HEK293 (cell line): ENCODE measurements around the gene PRLR.

Experiments used
- CTCF ChIA-PET: fragments of 350-600 bp; formaldehyde crosslinking; extraction: SDS; loops from one replicate; lab custom pipeline; 2021; ENCODE audit warnings: antibody characterized with exemption; lab: Yijun Ruan, JAX
- POLR2A ChIA-PET: fragments of 300-600 bp; formaldehyde crosslinking; extraction: SDS; loops from one replicate; lab custom pipeline; 2020; ENCODE audit warnings: antibody characterized with exemption, inconsistent platforms; lab: Yijun Ruan, JAX
- H3K27ac ChIP-seq: fragments of 200-500 bp; sonication (Bioruptor generic); 2 replicates; pipeline ENCODE4 v1.5.1; 2014; ENCODE audit warnings: low read depth, low read length, control low read depth, inconsistent platforms; ENCODE audit errors: extremely low read depth
- H3K36me3 ChIP-seq, 2 experiments: fragments of 200-500 bp in 1 of 2; sonication (Bioruptor generic) in 1 of 2; 1 replicate in 1 of 2; 2 replicates in 1 of 2; pipeline ENCODE4 v1.5.1; 2014 to 2017; ENCODE audit warnings: inconsistent platforms in 2 of 2, low read length in 2 of 2; ENCODE audit not compliant: control insufficient read depth in 2 of 2, insufficient read depth in 1 of 2
- H3K4me1 ChIP-seq: fragments of 200-500 bp; sonication (Bioruptor generic); 2 replicates; pipeline ENCODE4 v1.5.1; 2014; ENCODE audit warnings: mild to moderate bottlenecking, low read length, inconsistent platforms; ENCODE audit not compliant: control insufficient read depth, insufficient read depth
- H3K4me3 ChIP-seq: 2 replicates; pipeline ENCODE4 v1.5.1; 2011; ENCODE audit warnings: low read depth, mild to moderate bottlenecking, control low read depth, low read length, moderate library complexity
- H3K9me3 ChIP-seq: fragments of 200-500 bp; sonication (Bioruptor generic); 2 replicates; pipeline ENCODE4 v1.5.1; 2014; ENCODE audit warnings: low read depth, low read length, inconsistent platforms; ENCODE audit not compliant: control insufficient read depth, insufficient read depth
- BCL11A ChIP-seq: fragments of 450-650 bp; formaldehyde crosslinking; IDR thresholded peaks from 2 replicates; pipeline ENCODE4 v1.5.1; 2016; ENCODE audit warnings: low read depth, missing biosample characterization, missing genetic modification characterization
- KLF16 ChIP-seq: fragments of 450-650 bp; formaldehyde crosslinking; IDR thresholded peaks from 2 replicates; pipeline ENCODE4 v1.5.1; 2017; ENCODE audit warnings: missing biosample characterization, missing genetic modification characterization
- SP2 ChIP-seq: fragments of 450-650 bp; formaldehyde crosslinking; IDR thresholded peaks from 2 replicates; pipeline ENCODE4 v1.5.1; 2016; ENCODE audit warnings: missing biosample characterization, missing genetic modification characterization
- SP7 ChIP-seq: fragments of 450-650 bp; formaldehyde crosslinking; IDR thresholded peaks from 2 replicates; pipeline ENCODE4 v1.5.1; 2016; ENCODE audit warnings: missing biosample characterization, missing genetic modification characterization
- ZFP41 ChIP-seq: fragments of 450-650 bp; formaldehyde crosslinking; IDR thresholded peaks from 2 replicates; pipeline ENCODE4 v1.5.1; 2016; ENCODE audit warnings: missing biosample characterization, missing genetic modification characterization, borderline replicate concordance
- ZNF214 ChIP-seq: fragments of 450-650 bp; formaldehyde crosslinking; IDR thresholded peaks from 2 replicates; pipeline ENCODE4 v1.5.1; 2017; ENCODE audit warnings: missing biosample characterization, mild to moderate bottlenecking, missing genetic modification characterization, borderline replicate concordance
- ZNF530 ChIP-seq: fragments of 450-650 bp; formaldehyde crosslinking; IDR thresholded peaks from 2 replicates; pipeline ENCODE4 v1.5.1; 2016; ENCODE audit warnings: low read depth, missing biosample characterization, missing genetic modification characterization
- ZNF623 ChIP-seq: fragments of 450-650 bp; formaldehyde crosslinking; IDR thresholded peaks from 2 replicates; pipeline ENCODE4 v1.5.1; 2016; ENCODE audit warnings: missing biosample characterization, missing genetic modification characterization
- ZNF776 ChIP-seq: fragments of 450-650 bp; formaldehyde crosslinking; IDR thresholded peaks from 2 replicates; pipeline ENCODE4 v1.5.0; 2017; ENCODE audit warnings: missing biosample characterization, missing genetic modification characterization, borderline replicate concordance
- TF ChIP-seq, protein P1 (sequence below): fragments of 450-650 bp; formaldehyde crosslinking; IDR thresholded peaks from 2 replicates; pipeline ENCODE4 v1.5.1; 2016; ENCODE audit warnings: missing biosample characterization, missing genetic modification characterization, low read depth
- TF ChIP-seq, protein P2 (sequence below): fragments of 450-650 bp; formaldehyde crosslinking; conservative IDR thresholded peaks from 2 replicates; pipeline ENCODE4 v1.5.1; 2016; ENCODE audit warnings: low read depth, missing biosample characterization, missing genetic modification characterization
- TF ChIP-seq, protein P3 (sequence below): fragments of 450-650 bp; formaldehyde crosslinking; IDR thresholded peaks from 2 replicates; pipeline ENCODE4 v1.5.1; 2017; ENCODE audit warnings: missing biosample characterization, missing genetic modification characterization
- TF ChIP-seq, protein P4 (sequence below): fragments of 450-650 bp; formaldehyde crosslinking; IDR thresholded peaks from 2 replicates; pipeline ENCODE4 v1.5.1; 2016; ENCODE audit warnings: missing biosample characterization, missing genetic modification characterization
- TF ChIP-seq, protein P5 (sequence below): fragments of 450-650 bp; formaldehyde crosslinking; IDR thresholded peaks from 2 replicates; pipeline ENCODE4 v1.5.1; 2016; ENCODE audit warnings: missing biosample characterization, missing genetic modification characterization
- TF ChIP-seq, protein P6 (sequence below): fragments of 450-650 bp; formaldehyde crosslinking; IDR thresholded peaks from 2 replicates; pipeline ENCODE4 v1.5.1; 2016; ENCODE audit warnings: missing biosample characterization, missing genetic modification characterization

The PRLR gene

DNA sequence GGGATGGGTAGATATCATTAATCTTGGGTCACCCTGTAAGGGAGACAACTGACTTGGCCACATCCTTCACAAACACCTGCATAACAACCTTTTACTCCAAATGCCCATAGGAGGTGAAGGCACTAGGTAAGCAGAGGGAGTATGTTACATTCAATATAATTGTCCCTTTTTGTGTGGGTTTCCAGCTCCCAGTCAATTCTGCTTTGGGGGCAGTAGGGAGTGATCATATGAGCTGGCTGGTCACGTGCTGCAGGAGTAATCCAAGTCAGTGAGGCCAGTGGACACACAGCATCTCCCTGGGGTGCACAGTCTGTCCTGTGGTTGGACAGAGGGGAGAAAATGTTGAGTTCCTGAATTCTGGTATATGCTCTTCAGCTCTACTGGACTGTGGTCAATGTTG, 181.4 kb downstream of the PRLR start:
- CTCF ChIA-PET = interaction anchor here (0.7 to 1.1 kb wide), 3 partner anchors 45 to 91 kb away, joined by 3 to 6 read pairs (median 3); no protein-coding TSS in a partner anchor
- POLR2A ChIA-PET = no interaction called here

More for the DNA sequence above, 181.4 kb downstream of the PRLR start:
- H3K9me3 ChIP-seq = no peaks in the 10 kb centered on the region
- TF ChIP-seq, protein P1, sequence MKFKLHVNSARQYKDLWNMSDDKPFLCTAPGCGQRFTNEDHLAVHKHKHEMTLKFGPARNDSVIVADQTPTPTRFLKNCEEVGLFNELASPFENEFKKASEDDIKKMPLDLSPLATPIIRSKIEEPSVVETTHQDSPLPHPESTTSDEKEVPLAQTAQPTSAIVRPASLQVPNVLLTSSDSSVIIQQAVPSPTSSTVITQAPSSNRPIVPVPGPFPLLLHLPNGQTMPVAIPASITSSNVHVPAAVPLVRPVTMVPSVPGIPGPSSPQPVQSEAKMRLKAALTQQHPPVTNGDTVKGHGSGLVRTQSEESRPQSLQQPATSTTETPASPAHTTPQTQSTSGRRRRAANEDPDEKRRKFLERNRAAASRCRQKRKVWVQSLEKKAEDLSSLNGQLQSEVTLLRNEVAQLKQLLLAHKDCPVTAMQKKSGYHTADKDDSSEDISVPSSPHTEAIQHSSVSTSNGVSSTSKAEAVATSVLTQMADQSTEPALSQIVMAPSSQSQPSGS (tag by site-specific recombination) = no peak
- TF ChIP-seq, protein P2, sequence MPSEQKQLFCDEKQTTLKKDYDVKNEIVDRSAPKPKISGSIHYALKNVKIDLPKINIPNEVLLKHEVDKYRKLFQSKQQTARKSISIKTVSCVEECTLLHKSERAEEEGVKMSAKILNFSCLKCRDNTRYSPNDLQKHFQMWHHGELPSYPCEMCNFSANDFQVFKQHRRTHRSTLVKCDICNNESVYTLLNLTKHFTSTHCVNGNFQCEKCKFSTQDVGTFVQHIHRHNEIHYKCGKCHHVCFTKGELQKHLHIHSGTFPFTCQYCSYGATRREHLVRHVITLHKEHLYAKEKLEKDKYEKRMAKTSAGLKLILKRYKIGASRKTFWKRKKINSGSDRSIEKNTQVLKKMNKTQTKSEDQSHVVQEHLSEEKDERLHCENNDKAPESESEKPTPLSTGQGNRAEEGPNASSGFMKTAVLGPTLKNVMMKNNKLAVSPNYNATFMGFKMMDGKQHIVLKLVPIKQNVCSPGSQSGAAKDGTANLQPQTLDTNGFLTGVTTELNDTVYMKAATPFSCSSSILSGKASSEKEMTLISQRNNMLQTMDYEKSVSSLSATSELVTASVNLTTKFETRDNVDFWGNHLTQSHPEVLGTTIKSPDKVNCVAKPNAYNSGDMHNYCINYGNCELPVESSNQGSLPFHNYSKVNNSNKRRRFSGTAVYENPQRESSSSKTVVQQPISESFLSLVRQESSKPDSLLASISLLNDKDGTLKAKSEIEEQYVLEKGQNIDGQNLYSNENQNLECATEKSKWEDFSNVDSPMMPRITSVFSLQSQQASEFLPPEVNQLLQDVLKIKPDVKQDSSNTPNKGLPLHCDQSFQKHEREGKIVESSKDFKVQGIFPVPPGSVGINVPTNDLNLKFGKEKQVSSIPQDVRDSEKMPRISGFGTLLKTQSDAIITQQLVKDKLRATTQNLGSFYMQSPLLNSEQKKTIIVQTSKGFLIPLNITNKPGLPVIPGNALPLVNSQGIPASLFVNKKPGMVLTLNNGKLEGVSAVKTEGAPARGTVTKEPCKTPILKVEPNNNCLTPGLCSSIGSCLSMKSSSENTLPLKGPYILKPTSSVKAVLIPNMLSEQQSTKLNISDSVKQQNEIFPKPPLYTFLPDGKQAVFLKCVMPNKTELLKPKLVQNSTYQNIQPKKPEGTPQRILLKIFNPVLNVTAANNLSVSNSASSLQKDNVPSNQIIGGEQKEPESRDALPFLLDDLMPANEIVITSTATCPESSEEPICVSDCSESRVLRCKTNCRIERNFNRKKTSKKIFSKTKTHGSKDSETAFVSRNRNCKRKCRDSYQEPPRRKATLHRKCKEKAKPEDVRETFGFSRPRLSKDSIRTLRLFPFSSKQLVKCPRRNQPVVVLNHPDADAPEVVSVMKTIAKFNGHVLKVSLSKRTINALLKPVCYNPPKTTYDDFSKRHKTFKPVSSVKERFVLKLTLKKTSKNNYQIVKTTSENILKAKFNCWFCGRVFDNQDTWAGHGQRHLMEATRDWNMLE = no peak
- TF ChIP-seq ZNF623 (no peak), SP7 (tag by site-specific recombination) (no peak), KLF16 (tag by site-specific recombination) (no peak), ZNF776 (tag by site-specific recombination) (no peak), ZNF530 (no peak), BCL11A (no peak), ZFP41 (tag by site-specific recombination) (no peak), ZNF214 (tag by site-specific recombination) (no peak), SP2 (tag by site-specific recombination) (no peak)
- TF ChIP-seq, protein P3, sequence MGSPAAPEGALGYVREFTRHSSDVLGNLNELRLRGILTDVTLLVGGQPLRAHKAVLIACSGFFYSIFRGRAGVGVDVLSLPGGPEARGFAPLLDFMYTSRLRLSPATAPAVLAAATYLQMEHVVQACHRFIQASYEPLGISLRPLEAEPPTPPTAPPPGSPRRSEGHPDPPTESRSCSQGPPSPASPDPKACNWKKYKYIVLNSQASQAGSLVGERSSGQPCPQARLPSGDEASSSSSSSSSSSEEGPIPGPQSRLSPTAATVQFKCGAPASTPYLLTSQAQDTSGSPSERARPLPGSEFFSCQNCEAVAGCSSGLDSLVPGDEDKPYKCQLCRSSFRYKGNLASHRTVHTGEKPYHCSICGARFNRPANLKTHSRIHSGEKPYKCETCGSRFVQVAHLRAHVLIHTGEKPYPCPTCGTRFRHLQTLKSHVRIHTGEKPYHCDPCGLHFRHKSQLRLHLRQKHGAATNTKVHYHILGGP (tag by site-specific recombination) = no peak
- TF ChIP-seq, protein P4, sequence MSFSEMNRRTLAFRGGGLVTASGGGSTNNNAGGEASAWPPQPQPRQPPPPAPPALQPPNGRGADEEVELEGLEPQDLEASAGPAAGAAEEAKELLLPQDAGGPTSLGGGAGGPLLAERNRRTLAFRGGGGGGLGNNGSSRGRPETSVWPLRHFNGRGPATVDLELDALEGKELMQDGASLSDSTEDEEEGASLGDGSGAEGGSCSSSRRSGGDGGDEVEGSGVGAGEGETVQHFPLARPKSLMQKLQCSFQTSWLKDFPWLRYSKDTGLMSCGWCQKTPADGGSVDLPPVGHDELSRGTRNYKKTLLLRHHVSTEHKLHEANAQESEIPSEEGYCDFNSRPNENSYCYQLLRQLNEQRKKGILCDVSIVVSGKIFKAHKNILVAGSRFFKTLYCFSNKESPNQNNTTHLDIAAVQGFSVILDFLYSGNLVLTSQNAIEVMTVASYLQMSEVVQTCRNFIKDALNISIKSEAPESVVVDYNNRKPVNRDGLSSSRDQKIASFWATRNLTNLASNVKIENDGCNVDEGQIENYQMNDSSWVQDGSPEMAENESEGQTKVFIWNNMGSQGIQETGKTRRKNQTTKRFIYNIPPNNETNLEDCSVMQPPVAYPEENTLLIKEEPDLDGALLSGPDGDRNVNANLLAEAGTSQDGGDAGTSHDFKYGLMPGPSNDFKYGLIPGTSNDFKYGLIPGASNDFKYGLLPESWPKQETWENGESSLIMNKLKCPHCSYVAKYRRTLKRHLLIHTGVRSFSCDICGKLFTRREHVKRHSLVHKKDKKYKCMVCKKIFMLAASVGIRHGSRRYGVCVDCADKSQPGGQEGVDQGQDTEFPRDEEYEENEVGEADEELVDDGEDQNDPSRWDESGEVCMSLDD (tag by site-specific recombination) = no peak
- TF ChIP-seq, protein P5, sequence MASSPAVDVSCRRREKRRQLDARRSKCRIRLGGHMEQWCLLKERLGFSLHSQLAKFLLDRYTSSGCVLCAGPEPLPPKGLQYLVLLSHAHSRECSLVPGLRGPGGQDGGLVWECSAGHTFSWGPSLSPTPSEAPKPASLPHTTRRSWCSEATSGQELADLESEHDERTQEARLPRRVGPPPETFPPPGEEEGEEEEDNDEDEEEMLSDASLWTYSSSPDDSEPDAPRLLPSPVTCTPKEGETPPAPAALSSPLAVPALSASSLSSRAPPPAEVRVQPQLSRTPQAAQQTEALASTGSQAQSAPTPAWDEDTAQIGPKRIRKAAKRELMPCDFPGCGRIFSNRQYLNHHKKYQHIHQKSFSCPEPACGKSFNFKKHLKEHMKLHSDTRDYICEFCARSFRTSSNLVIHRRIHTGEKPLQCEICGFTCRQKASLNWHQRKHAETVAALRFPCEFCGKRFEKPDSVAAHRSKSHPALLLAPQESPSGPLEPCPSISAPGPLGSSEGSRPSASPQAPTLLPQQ (tag by site-specific recombination) = no peak
- TF ChIP-seq, protein P6, sequence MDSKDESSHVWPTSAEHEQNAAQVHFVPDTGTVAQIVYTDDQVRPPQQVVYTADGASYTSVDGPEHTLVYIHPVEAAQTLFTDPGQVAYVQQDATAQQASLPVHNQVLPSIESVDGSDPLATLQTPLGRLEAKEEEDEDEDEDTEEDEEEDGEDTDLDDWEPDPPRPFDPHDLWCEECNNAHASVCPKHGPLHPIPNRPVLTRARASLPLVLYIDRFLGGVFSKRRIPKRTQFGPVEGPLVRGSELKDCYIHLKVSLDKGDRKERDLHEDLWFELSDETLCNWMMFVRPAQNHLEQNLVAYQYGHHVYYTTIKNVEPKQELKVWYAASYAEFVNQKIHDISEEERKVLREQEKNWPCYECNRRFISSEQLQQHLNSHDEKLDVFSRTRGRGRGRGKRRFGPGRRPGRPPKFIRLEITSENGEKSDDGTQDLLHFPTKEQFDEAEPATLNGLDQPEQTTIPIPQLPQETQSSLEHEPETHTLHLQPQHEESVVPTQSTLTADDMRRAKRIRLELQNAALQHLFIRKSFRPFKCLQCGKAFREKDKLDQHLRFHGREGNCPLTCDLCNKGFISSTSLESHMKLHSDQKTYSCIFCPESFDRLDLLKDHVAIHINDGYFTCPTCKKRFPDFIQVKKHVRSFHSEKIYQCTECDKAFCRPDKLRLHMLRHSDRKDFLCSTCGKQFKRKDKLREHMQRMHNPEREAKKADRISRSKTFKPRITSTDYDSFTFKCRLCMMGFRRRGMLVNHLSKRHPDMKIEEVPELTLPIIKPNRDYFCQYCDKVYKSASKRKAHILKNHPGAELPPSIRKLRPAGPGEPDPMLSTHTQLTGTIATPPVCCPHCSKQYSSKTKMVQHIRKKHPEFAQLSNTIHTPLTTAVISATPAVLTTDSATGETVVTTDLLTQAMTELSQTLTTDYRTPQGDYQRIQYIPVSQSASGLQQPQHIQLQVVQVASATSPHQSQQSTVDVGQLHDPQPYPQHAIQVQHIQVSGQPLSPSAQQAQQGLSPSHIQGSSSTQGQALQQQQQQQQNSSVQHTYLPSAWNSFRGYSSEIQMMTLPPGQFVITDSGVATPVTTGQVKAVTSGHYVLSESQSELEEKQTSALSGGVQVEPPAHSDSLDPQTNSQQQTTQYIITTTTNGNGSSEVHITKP = no peak
- TF ChIP-seq, all 188 proteins: peak for 0
- H3K4me3 ChIP-seq = no peak overlapping the region
- no peaks in the 10 kb centered on the region for H3K4me1 ChIP-seq
- H3K36me3 ChIP-seq = no peaks in the 10 kb centered on the region
- H3K27ac ChIP-seq = no peak overlapping the region
